NOMO-1 treated with dmso at 0.1 percent for 144 hours (cell line): ENCODE results near the gene CACNB3.

Source experiments
- DNase-seq: peaks from one replicate; lab custom pipeline; 2025; ENCODE audit not compliant: unreplicated experiment; lab: John Stamatoyannopoulos, UW

CACNB3 gene

GRCh38 chr12:48817873-48818830 is at the start of gene CACNB3:
Gene CACNB3, plus strand, starts transcription at chr12:48818496. Its CDS starts 434 bp downstream, at chr12:48818930.
- DNase-seq = peak; percentile 6

- no peak for DNase-seq
These were observed 49.6 kb upstream of the CACNB3 start for GRCh38 chr12:48768736-48769135.

- DNase-seq = no peak
These were observed 47.5 kb upstream of the CACNB3 start for GRCh38 chr12:48770756-48771155.

- DNase-seq = no peak
These were observed 46.6 kb upstream of the CACNB3 start for GRCh38 chr12:48771588-48772112.

- no peak for DNase-seq
These were observed 44.6 kb upstream of the CACNB3 start for GRCh38 chr12:48773686-48774085.

GRCh38 chr12:48774516-48774915 is 43.8 kb upstream of the CACNB3 start:
- no peak for DNase-seq

- no peak for DNase-seq
These were observed 43.0 kb upstream of the CACNB3 start for GRCh38 chr12:48775299-48775698.

GRCh38 chr12:48775991-48776649 is 42.2 kb upstream of the CACNB3 start:
- no peak for DNase-seq

- DNase-seq = no peak
These were observed 41.3 kb upstream of the CACNB3 start for GRCh38 chr12:48776956-48777355.

GRCh38 chr12:48777501-48778400 is 40.5 kb upstream of the CACNB3 start:
- DNase-seq = no peak

- DNase-seq = no peak
These were observed 38.4 kb upstream of the CACNB3 start for GRCh38 chr12:48779869-48780268.

- DNase-seq = no peak
These were observed 37.8 kb upstream of the CACNB3 start for GRCh38 chr12:48780381-48781025.

- DNase-seq = no peak
These were observed 36.4 kb upstream of the CACNB3 start for GRCh38 chr12:48781750-48782456.

GRCh38 chr12:48782457-48783395 is 35.6 kb upstream of the CACNB3 start:
- no peak for DNase-seq

- no peak for DNase-seq
These were observed 34.9 kb upstream of the CACNB3 start for GRCh38 chr12:48783432-48783831.

GRCh38 chr12:48786591-48787544 is 31.4 kb upstream of the CACNB3 start:
- no peak for DNase-seq

- DNase-seq = no peak
These were observed 30.3 kb upstream of the CACNB3 start for GRCh38 chr12:48787791-48788523.
